Peyer's patch (tissue), 4 donors: ENCODE results near the gene MADCAM1.

ENCODE experiments used
- CTCF ChIP-seq, 6 experiments: fragments of 450-650 bp in 4 of 6; fragments of 200-600 bp in 2 of 6; sonication (generic) in 1 of 6; IDR thresholded peaks; one replicate each; pipeline ENCODE4 v1.5.1; 2017 to 2019; ENCODE audit warnings: antibody characterized with exemption in 6 of 6, mild to moderate bottlenecking in 3 of 6, moderate library complexity in 1 of 6
- POLR2A ChIP-seq, 2 donors: fragments of 450-650 bp; IDR thresholded peaks; one replicate each; pipeline ENCODE4 v1.5.1; 2017; ENCODE audit warnings: antibody characterized with exemption in 2 of 2, mild to moderate bottlenecking in 2 of 2, moderate library complexity in 2 of 2

- no peak for TF ChIP-seq CTCF (IDR thresholded peaks at IDR 0.05)
- no peak for TF ChIP-seq POLR2A (IDR thresholded peaks at IDR 0.05)
Measured at GRCh38 chr19:491146-491741, 5.0 kb upstream of the MADCAM1 start.
